Stimulated activated CD4-positive, alpha-beta T cell treated with anti-CD3 and anti-CD28 coated beads, Interleukin-12 subunit alpha, Interleukin-12 subunit beta, amount 100 ng/mL, for 24 hours (primary cell): ENCODE measurements around the gene ITPR3.
A peak's percentile ranks its signal among the peaks of the same experiment; 100 is the strongest.

Experiments used
- DNase-seq, 2 experiments: peaks; one replicate each; pipeline ENCODE4 v3.0.0-alpha.2; 2020; ENCODE audit warnings: low read depth in 2 of 2

The ITPR3 gene

DNA sequence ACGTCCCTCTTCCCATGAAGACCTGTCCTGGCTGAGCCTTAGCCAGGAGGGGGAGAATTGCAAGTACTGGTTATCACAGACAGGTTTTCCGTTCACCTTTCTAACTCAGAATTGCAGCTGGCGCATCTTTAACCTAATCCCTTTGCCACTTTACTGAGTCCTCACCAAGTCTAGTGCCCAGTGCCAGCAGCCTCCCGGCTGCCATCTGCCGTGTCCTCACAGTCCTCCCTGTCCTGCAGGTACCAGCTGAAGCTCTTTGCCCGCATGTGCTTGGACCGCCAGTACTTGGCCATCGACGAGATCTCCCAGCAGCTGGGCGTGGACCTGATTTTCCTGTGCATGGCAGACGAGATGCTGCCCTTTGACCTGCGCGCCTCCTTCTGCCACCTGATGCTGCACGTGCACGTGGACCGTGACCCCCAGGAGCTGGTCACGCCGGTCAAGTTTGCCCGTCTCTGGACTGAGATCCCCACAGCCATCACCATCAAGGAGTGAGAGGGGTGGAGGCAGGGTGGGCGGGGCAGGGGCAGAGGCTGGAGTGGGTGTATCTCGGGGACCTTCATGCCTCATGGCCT is 49.1 kb downstream of the ITPR3 start:
- no peak for DNase-seq

DNA sequence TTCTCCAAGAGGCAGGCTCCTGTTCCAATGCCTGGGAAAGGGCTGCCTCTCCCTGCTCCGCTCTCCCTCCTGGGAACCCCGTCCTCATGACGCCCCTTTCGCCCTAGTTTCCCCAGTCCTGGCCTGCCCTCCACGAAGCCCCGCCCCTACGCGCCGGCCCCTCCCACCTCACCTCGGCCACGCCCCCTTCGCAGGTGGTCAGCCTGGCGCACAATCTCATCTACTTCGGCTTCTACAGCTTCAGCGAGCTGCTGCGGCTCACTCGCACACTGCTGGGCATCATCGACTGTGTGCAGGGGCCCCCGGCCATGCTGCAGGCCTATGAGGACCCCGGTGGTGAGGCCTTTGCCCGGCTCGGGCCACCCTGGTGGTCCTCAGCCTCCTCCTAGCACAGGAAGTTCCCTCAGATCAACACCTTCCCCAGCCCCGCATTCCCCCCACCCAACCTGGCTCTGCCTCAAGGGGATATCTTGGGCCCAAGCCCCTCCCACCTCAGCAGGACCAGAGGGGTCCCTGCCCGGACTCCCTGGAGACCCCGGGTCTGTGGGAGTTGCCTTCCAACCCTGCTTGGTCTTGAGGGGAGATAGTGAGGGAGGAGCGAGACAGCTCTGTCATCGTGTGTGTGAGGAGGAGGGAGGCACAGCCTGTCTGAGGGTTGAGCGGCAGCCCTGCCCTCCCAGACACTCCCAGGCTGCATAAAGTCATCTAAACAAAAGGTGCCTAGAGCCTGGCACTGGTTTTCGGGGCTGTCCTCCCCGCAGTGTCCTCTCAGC is 50.0 kb downstream of the ITPR3 start:
- no peak for DNase-seq

DNA sequence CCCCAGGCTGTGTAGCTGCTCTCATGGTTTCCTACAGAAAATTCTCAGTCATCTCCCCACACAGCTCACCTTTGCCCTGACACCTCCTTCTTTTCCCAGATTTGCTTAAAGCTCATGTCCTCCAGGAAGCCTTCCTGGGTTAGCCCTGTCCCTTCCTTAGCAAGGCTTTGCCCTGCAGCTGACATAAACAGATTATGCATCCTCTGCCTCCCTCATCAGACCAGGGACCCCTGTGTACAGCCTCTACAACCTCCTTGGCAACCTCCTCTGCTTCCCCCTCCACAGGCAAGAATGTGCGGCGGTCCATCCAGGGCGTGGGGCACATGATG is 50.6 kb downstream of the ITPR3 start:
- DNase-seq: no peak

DNA sequence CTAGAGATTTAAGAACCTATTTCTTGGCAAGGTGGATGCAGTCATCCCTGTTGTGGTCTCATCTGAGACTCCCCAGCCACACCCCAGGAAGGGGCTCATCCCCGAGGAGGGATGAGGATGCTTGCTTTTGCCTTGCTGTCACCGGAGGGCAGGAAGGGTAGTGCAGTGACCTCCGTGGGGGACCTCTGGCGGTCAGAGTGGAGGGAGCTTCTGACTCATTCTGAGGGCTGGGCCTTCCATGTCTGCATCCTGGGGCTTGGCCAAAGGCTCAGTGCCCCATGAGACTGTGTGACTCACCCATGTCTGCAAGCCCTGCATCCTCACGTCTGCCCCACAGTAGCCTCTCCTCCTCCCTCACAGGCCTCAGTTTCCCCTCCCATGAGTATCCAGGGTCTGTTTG is 51.7 kb downstream of the ITPR3 start:
- no peak for DNase-seq

DNA sequence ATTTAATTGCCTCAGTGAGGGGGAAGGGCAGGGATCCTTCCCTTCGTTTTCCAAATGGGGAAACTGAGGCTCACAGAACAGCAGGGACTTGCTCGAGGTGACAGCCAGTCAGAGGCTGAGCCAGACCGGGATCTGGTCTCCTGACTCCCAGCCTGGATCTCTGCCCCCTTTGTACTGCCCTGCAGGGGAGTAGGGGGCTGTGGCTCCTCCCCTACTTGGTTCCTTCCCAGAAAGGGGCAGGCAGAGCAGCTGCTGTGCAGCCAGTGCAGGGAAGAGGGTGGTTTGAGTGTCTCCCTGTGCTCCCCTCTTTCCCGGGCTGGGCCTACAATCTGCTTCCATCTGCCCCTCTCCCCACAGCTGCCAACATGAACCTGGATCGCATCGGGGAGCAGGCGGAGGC is 52.7 kb downstream of the ITPR3 start:
- DNase-seq: no peak

DNA sequence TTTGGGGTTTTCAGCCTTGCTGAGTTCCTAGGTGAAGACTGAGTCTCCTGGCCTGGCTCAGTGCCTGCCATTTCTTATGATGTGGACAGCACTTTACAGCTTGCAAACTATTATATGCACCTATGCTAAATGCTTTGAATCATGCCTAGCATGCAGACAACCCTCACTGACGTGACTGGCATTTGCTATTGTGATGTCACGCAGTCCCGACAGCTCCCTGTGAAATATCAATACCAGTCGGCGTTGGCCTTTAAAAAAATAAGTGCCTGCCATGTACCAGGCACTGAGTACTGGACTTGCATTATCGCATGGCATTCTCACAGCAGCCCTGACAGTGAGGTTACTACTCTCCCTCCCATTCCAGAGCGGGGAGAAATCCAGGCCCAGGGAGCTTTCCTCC is 54.8 kb downstream of the ITPR3 start:
- no peak for DNase-seq

DNA sequence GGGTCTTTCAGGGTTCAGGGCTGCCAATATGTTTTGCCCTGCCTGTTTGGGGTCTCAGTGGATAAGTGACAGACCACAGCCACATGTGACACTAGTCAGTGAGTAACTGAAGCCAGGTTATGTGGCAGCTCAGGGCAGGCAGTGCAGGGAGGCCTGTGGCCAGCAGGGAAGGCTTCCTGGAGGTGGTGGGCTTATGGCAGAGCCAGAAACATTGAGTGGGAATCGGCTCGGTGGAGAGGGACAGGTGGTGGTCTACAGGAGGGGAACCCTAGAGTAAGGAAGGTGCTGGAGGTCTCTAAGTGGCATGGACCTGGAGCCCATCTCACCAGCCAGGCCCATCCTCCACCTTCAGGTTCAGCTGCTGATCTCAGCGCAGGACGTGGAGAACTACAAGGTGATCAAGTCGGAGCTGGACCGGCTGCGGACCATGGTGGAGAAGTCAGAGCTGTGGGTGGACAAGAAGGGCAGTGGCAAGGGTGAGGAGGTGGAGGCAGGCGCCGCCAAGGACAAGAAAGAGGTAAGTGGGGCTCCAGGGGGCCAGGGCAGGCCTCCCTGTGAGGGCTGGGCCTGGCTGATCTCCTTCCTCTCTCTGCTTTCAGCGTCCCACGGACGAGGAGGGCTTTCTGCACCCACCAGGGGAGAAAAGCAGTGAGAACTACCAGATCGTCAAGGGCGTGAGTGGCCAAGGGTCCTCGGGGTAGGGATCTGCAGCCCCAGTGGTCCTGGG is 55.5 kb downstream of the ITPR3 start:
- DNase-seq: no peak

DNA sequence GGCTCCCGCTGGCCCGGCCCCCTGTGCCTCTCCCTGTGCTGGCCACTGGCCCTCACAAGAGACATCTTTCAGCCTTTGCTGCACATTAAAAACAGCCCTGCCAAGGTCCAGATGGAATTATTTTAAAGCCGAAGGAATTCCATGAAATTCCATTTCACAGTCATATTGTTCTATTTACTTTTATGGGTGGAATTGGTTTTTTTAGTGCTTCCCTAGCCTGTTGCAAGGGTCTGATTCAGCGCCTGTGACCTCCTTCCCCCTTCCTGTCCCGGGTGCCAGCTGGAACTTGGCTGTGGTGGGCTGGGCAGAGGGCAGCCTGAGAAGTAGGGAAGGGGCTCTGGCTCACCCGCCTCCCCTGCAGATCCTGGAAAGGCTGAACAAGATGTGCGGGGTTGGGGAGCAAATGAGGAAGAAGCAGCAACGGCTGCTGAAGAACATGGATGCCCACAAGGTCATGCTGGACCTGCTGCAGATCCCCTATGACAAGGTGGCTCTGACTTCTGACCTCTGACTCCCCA is 56.1 kb downstream of the ITPR3 start:
- DNase-seq: no peak

DNA sequence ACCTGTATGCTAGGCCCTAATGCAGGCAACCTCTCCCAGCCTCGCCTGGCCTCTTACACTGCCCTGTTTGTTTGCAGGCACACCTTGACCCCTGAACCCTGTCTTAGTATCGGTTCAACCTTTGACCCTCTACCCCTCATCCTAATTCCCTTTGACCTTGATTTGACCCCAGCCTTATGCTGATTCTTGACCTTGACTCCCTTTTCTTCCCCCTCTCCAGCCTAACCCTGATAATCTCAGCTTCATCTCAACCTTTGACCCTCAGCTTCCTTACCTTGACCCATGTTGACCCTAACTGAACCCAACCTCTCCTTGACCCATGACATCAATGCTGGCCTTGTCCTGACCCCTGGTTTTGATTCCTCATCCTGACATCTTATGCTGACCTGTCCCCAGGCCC is 56.6 kb downstream of the ITPR3 start:
- DNase-seq: no peak

DNA sequence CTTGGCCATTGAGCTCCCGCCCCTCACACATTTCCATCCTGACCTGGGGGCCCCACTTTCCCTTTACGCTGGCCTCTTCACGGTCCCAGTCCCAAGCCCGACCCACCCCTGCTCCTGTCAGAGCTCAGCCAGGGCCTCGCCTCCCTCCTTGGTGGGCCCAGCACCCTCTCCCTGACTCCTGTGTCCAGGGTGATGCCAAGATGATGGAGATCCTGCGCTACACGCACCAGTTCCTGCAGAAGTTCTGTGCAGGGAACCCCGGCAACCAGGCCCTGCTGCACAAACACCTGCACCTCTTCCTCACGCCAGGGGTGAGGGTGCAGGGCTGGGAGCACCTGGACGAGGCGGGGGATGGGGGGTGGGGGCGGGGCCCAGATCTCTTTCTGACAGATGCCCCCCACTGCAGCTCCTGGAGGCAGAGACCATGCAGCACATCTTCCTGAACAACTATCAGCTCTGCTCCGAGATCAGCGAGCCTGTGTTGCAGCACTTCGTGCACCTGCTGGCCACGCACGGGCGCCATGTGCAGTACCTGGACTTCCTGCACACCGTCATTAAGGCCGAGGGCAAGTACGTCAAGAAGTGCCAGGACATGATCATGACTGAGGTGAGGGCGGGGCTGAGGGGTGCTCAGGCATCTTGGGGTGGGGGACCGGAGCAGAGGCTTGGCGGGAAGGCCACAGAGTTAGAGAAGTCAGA is 57.3 kb downstream of the ITPR3 start:
- no peak for DNase-seq

DNA sequence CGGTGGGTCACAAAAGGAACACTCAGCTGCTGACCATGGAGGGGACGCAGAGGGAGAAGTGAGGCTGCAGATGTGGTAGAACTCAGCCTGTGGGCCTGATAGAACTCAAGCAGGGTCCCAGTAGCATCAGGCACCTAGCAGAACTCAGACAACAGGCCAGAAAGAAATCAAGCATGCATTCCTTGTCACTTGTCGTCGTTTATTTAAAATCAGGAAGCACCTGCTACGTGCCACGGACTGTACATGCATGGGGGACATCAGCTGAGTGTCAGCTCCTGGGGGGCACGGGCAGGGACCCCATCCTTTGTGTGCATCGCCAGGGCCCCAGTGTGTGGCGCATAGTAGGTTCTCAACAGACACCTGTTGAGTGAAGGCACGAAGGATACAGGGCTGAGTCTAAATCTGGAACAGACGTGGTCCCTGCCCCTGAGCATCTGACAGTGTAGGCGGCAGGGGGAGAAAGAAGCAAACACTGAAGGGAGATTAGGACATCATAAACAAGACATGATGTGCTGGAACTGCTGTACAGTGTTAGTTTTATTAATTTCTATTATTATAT is 57.9 kb downstream of the ITPR3 start:
- no peak for DNase-seq

DNA sequence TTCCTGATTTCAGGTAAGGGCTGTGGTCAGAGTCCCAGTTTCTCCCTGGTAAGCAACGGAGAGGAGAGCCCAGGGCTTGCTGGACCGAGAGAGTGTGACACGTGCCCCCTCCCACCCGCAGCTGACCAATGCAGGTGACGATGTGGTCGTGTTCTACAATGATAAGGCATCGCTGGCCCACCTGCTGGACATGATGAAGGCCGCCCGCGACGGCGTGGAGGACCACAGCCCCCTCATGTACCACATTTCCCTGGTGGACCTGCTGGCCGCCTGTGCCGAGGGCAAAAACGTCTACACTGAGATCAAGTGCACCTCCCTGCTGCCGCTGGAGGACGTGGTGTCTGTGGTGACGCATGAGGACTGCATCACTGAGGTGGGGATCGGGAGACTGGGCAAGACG is 58.6 kb downstream of the ITPR3 start:
- DNase-seq: no peak

DNA sequence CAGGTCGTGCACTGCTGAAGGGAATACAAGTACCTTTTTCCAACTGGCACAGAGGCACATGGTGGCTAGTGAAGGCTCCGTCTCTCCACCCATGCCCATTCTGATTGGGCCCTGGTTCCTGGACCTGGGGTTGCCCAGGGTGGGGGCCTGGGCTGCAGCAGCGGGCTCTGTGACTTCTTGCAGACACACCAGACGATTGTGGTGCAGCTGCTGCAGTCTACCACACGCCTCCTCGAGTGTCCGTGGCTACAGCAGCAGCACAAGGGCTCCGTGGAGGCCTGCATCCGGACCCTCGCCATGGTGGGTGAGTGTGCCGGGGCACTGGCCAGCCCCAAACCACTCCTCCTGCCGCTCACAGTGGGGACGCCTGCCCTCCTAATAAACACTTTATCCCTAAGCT is 61.2 kb downstream of the ITPR3 start:
- no peak for DNase-seq

DNA sequence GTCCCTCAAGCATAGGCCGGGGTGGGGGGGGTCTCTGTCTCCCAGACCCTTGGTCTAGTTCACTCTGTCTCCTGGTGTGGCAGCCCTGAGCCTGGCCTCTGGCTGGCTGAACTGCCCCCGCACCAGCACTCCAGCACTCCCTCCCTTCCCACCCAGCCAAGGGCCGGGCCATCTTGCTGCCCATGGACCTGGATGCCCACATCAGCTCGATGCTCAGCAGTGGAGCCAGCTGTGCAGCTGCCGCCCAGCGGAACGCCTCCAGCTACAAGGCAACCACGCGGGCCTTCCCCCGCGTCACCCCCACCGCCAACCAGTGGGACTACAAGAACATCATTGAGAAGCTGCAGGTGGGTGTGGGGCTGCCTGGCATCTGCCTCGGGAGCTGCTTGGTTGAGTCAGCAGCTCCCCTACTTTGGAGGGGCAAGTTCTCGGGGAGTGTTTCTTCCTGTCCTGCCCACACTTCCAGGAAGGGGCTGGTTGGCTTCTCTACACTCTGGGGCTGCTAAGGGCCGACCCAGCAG is 62.0 kb downstream of the ITPR3 start:
- peak in 1 of 2 experiments; percentile 36 for DNase-seq

DNA sequence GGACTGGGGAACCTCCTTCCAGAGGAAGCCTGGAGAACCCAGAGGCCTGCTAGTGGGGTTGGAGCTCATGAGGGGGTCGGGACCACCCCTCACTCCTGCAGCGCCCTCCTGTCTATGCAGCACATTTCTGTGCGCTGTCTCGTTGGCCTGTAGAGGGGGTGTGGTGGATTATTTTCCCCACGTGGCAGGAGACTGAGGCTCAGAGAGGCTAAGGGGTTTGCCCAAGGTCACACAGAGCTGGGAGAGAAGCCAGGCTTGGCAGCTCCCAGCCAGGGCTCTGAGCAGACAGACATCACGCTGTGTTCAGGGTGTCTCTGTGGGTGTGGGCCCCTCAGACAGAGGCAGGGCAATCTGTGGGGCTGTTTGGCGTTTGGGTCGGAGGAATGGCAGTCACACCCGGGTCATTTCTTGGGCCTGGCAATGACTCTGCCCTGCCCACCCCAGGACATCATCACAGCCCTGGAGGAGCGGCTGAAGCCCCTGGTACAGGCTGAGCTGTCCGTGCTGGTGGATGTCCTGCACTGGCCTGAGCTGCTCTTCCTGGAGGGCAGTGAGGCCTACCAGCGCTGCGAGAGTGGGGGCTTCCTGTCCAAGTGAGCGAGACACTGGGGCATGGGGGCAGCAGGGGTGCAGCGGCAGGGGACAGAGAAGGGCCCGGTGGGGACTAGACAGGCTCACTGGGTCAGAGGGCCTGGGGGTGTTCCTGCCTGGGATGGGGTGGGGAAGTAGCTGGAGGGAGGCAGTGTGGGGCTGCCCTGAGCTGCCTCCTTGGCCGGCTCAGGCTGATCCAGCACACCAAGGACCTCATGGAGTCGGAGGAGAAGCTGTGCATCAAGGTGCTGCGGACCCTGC is 62.7 kb downstream of the ITPR3 start:
- no peak for DNase-seq

DNA sequence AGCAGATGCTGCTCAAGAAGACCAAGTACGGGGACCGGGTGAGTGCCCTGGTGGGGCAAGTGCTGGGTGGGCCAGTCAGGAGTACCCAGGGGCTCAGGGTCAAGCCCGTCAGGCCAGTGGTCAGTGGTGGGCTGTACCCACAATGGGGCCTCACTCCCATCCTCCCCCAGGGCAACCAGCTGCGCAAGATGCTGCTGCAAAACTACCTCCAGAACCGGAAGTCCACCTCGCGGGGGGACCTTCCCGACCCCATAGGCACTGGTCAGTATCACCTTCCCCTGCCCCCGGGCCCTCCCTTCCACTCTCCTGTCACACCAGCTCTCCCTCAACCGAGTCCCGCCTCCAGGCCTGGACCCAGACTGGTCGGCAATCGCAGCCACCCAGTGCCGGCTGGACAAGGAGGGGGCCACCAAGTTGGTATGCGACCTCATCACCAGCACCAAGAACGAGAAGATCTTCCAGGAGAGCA is 63.3 kb downstream of the ITPR3 start:
- DNase-seq: no peak

DNA sequence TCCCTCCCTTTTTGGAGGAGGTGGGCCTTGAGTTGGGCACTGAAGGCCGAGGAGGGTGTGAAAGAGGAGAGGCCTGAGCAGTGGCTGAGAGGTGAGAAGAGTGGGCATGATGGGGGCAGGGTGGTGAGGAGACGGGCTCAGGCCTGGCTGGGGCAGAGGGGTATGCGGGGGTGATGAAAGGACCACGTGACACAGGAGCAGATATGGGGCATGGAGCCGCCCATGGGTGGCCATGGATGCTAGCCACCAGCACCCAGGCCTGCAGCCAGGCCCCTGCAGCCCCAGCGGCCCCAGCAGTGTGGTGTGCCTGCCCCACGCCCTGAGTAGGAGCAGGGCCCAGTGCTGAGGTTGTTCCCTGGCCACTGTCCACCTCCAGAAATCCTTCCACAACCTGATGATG is 63.9 kb downstream of the ITPR3 start:
- no peak for DNase-seq

DNA sequence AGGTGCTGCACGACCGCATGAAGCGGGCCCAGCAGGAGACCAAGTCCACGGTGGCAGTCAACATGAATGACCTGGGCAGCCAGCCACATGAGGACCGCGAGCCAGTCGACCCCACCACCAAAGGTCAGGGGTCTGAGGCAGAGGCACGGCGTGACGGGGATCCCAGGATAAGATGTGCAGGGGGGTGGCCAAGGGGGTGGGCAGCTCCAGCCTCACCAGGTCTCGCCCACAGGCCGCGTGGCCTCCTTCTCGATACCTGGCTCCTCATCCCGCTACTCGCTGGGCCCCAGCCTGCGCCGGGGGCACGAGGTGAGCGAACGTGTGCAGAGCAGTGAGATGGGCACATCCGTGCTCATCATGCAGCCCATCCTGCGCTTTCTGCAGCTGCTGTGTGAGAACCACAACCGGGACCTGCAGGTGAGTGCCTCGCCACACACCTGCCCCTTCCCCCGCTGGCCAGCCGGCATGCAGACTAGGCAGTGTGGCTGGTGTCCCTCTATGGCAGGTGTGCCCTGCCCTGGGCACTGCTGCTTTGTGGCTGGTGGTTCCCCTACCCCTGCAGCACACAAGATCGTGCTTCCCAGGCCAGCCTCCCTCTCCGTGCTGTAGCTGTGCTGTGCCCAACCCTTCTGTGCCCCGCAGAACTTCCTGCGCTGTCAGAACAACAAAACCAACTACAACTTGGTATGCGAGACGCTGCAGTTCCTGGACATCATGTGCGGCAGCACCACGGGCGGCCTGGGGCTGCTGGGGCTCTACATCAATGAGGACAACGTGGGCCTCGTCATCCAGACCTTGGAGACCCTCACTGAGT is 64.5 kb downstream of the ITPR3 start:
- DNase-seq: no peak

DNA sequence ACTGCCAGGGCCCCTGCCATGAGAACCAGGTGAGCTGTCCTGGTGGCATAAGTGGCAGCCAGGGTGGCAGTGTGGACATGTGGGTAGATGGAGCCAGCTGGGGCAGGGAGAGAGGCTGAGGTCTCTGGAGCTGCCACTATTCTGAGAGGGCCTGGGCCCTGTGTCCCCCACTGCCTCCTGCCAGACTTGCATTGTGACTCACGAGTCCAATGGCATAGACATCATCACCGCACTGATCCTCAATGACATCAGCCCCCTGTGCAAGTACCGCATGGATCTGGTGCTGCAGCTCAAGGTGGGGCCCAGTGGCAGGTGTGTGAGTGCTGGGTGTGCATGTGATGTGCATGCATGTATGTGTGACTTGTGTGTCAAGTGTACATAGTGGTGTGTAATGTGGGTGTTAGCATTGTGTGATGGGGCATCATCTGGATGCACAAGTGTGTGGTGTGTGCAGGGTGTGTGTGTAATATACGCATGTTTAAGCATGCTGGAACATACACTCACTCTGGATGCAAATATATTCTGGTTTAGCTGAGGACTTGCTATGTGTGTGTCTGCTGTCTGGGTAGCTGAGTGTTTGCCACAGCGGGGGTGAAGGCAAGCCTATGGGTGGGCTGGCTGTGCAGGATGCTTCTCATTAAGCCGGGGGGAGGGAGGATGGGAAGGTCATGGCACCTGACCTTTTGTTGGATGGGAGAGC is 65.3 kb downstream of the ITPR3 start:
- DNase-seq: no peak
